Progenitor cell of endocrine pancreas (in vitro differentiated cells): ENCODE results near the gene ZNF445. TPM values are rescaled to one million over a fixed set of nuclear protein-coding genes. Genes with fewer than 3 reads are reported as not detected.
A peak's percentile ranks its signal among the peaks of the same experiment; 100 is the strongest.

ENCODE experiments used
- DNase-seq: peaks from one replicate; pipeline ENCODE4 v3.0.0; 2021; ENCODE audit warnings: low spot score; ENCODE audit not compliant: unreplicated experiment
- H3K27ac Mint-ChIP-seq: 2 replicates; pipeline ENCODE4 v1.8.0; 2021; ENCODE audit warnings: mild to moderate bottlenecking, moderate library complexity, mixed read lengths
- H3K27me3 Mint-ChIP-seq: 2 replicates; pipeline ENCODE4 v1.8.0; 2021; ENCODE audit warnings: mixed read lengths
- H3K36me3 Mint-ChIP-seq: 2 replicates; pipeline ENCODE4 v1.8.0; 2022; ENCODE audit warnings: mixed read lengths; ENCODE audit not compliant: insufficient read depth
- H3K4me1 Mint-ChIP-seq: 2 replicates; pipeline ENCODE4 v1.8.0; 2021; ENCODE audit warnings: low read depth, mixed read lengths
- H3K4me3 Mint-ChIP-seq: 2 replicates; pipeline ENCODE4 v1.8.0; 2021; ENCODE audit warnings: low read depth, mild to moderate bottlenecking, moderate library complexity, mixed read lengths
- H3K9me3 Mint-ChIP-seq: 2 replicates; pipeline ENCODE4 v1.8.0; 2021; ENCODE audit warnings: low read depth, mixed read lengths
- CTCF ChIP-seq: fragments of 200-600 bp; sonication (generic); IDR thresholded peaks from one replicate; pipeline ENCODE4 v1.5.0; 2021; ENCODE audit warnings: antibody characterized with exemption, mild to moderate bottlenecking; ENCODE audit not compliant: unreplicated experiment
- long read RNA-seq: library from polyadenylated mRNA; unstranded; transcript quantifications from one replicate; pipeline ENCODE4 v2.0.0, GENCODE V29; 2020
- total RNA-seq: library from RNA; stranded (reverse); gene quantifications from 2 replicates; pipeline ENCODE4 v1.2.1, GENCODE V29; 2021

ZNF445 gene
- total RNA-seq, result 62.5 and 64.0 TPM in 2 replicates
- long read RNA-seq, full-length matches to known transcripts, result 2 of 22 reads
- long read RNA-seq, partial matches to known transcripts, result 0 of 22 reads
- long read RNA-seq, other reads (novel, unspliced or antisense), result 20 of 22 reads

GRCh38 chr3:44477312-44478030 is at the start of gene ZNF445:
TSS of gene ZNF445 (minus strand) at chr3:44477670. CDS start at chr3:44455549, 22,121 bp downstream.
- Mint-ChIP-seq H3K4me1 (peaks cover 43% of the 10 kb centered on the region), H3K27ac (peak within 1 kb of the TSS; percentile 97), H3K27me3 (no peaks in the 10 kb centered on the region), H3K9me3 (no peaks in the 10 kb centered on the region), H3K36me3 (peaks cover 1% of the 10 kb centered on the region), H3K4me3 (peak within 1 kb of the TSS; percentile 93)
- TF ChIP-seq CTCF, result no peak
- DNase-seq, result peak; percentile 66

GRCh38 chr3:44525060-44525459 is 47.6 kb upstream of the ZNF445 start:
- Mint-ChIP-seq H3K9me3 (peaks cover 10% of the 10 kb centered on the region), H3K4me3 (no peak overlapping the region), H3K27ac (no peak overlapping the region), H3K27me3 (no peaks in the 10 kb centered on the region), H3K4me1 (peaks cover 12% of the 10 kb centered on the region), H3K36me3 (peaks cover 4% of the 10 kb centered on the region)
- no peak for DNase-seq
- TF ChIP-seq CTCF, result no peak

- TF ChIP-seq CTCF, result no peak
- Mint-ChIP-seq H3K4me1 (peaks cover 18% of the 10 kb centered on the region), H3K9me3 (peaks cover 8% of the 10 kb centered on the region), H3K27me3 (no peaks in the 10 kb centered on the region), H3K4me3 (no peak overlapping the region), H3K27ac (peak overlapping the region; percentile 93), H3K36me3 (peaks cover 4% of the 10 kb centered on the region)
- DNase-seq, result no peak
Observed at GRCh38 chr3:44522494-44522933, 45.0 kb upstream of the ZNF445 start.

- Mint-ChIP-seq H3K9me3 (peaks cover 8% of the 10 kb centered on the region), H3K27ac (no peak overlapping the region), H3K4me3 (no peak overlapping the region), H3K4me1 (peaks cover 18% of the 10 kb centered on the region), H3K27me3 (no peaks in the 10 kb centered on the region), H3K36me3 (peaks cover 4% of the 10 kb centered on the region)
- DNase-seq, result no peak
- TF ChIP-seq CTCF, result no peak
Observed at GRCh38 chr3:44521721-44522120, 44.3 kb upstream of the ZNF445 start.

GRCh38 chr3:44518782-44519156 is 41.3 kb upstream of the ZNF445 start:
- Mint-ChIP-seq H3K27me3 (no peaks in the 10 kb centered on the region), H3K4me3 (no peak overlapping the region), H3K4me1 (peaks cover 18% of the 10 kb centered on the region), H3K9me3 (peaks cover 8% of the 10 kb centered on the region), H3K27ac (no peak overlapping the region), H3K36me3 (peaks cover 4% of the 10 kb centered on the region)
- DNase-seq, result no peak
- TF ChIP-seq CTCF, result no peak
